ENCODE measurements around the gene ATG16L2. TPM values are rescaled to one million over a fixed set of nuclear protein-coding genes. Genes with fewer than 3 reads are reported as not detected.
A peak's percentile ranks its signal among the peaks of the same experiment; 100 is the strongest.

ATG16L2 gene
- total RNA-seq (2021): 17.3 and 18.2 TPM in 2 replicates
- long read RNA-seq, transcript ATG16L2-214 (3 exons, 1,492 nt): minor isoform, 7 of 49 reads
- long read RNA-seq, transcript ATG16L2-213 (12 exons, 1,400 nt): major isoform, 11 of 49 reads
- long read RNA-seq, partial matches to known transcripts: 7 of 49 reads
- long read RNA-seq, other reads (novel, unspliced or antisense): 18 of 49 reads

- Mint-ChIP-seq H3K27me3 (ENCODE audit: low read depth) (peaks cover 7% of the 10 kb centered on the region), H3K36me3 (ENCODE audit: insufficient read depth in 1 of 3, low read depth in 3 of 3) (peaks cover 4 to 27% (median 24%) of the 10 kb centered on the region in 3 experiments; a peak in 6 of 7 replicates), H3K9me3 (no peaks in the 10 kb centered on the region; a peak in 1 of 5 replicates), H3K4me1 (peaks cover 27 to 29% of the 10 kb centered on the region in 2 experiments), H3K27ac (peak within 1 kb of the TSS; percentile 96 to 97 (median 96)), H3K4me3 (peak within 1 kb of the TSS; percentile 93 to 98)
- peak; percentile 90 for DNase-seq
- TF ChIP-seq, protein P1, sequence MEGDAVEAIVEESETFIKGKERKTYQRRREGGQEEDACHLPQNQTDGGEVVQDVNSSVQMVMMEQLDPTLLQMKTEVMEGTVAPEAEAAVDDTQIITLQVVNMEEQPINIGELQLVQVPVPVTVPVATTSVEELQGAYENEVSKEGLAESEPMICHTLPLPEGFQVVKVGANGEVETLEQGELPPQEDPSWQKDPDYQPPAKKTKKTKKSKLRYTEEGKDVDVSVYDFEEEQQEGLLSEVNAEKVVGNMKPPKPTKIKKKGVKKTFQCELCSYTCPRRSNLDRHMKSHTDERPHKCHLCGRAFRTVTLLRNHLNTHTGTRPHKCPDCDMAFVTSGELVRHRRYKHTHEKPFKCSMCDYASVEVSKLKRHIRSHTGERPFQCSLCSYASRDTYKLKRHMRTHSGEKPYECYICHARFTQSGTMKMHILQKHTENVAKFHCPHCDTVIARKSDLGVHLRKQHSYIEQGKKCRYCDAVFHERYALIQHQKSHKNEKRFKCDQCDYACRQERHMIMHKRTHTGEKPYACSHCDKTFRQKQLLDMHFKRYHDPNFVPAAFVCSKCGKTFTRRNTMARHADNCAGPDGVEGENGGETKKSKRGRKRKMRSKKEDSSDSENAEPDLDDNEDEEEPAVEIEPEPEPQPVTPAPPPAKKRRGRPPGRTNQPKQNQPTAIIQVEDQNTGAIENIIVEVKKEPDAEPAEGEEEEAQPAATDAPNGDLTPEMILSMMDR (conservative IDR thresholded peaks at IDR 0.05): peak; percentile 23; the same call in 2 of the 3 replicates
- no peak within 1 kb of the TSS for H3K56ac ChIP-seq (ENCODE audit: insufficient read length, low read depth, low read length)
- no CpG with 5 or more reads among the region's 75 CpGs for WGBS (ENCODE audit: extremely low coverage, insufficient read length, low lambda C conversion rate)
- peak within 1 kb of the TSS; percentile 52 for H3K4me2 ChIP-seq (ENCODE audit: insufficient read depth, insufficient read length, low read length)
- peak within 1 kb of the TSS; percentile 84 for H2BK120ac ChIP-seq (ENCODE audit: low read depth, low read length, poor library complexity, severe bottlenecking)
- peaks cover 17% of the 10 kb centered on the region for H3K23me2 ChIP-seq (ENCODE audit: insufficient read length, low read depth, low read length, poor library complexity, severe bottlenecking)
- no peaks in the 10 kb centered on the region for H4K20me1 ChIP-seq (ENCODE audit: control insufficient read depth, insufficient read depth, insufficient read length)
- H4K8ac ChIP-seq (replicated peaks; ENCODE audit: insufficient read length, low read depth, low read length): no peak within 1 kb of the TSS
- no peaks in the 10 kb centered on the region for H3K9me3 ChIP-seq (ENCODE audit: control insufficient read depth, low read depth, low read length)
- H2BK15ac ChIP-seq (ENCODE audit: low read depth, low read length): no peak within 1 kb of the TSS
- peak within 1 kb of the TSS; percentile 75 for H3K9ac ChIP-seq (ENCODE audit: extremely low read depth, insufficient read length, low read length)
- H3K27ac ChIP-seq (ENCODE audit: insufficient read length, low read depth, low read length): no peak within 1 kb of the TSS
- no peak within 1 kb of the TSS for H3K4ac ChIP-seq (ENCODE audit: low read depth, low read length)
- no peaks in the 10 kb centered on the region for H3K79me2 ChIP-seq (ENCODE audit: insufficient read depth, low read length)
- peak within 1 kb of the TSS; percentile 97 for H3K14ac ChIP-seq (ENCODE audit: insufficient read depth, low read length)
- H2BK12ac ChIP-seq (ENCODE audit: insufficient read length, low read depth, low read length): no peak within 1 kb of the TSS
- no peak within 1 kb of the TSS for H2BK20ac ChIP-seq (ENCODE audit: low read depth, low read length, poor library complexity, severe bottlenecking)
- H4K91ac ChIP-seq (ENCODE audit: insufficient read length, low read depth, low read length): no peak within 1 kb of the TSS
- no peak within 1 kb of the TSS for H4K5ac ChIP-seq (ENCODE audit: insufficient read length, low read depth, low read length)
- H2BK5ac ChIP-seq (ENCODE audit: insufficient read length, low read length): no peak within 1 kb of the TSS
- no peaks in the 10 kb centered on the region for H3K27me3 ChIP-seq (ENCODE audit: insufficient read depth, low read length)
- no peak within 1 kb of the TSS for H2AFZ ChIP-seq (ENCODE audit: low read length)
- H3K79me1 ChIP-seq (ENCODE audit: insufficient read depth, low read depth, low read length, poor library complexity, severe bottlenecking): no peaks in the 10 kb centered on the region
- H3T11ph ChIP-seq (ENCODE audit: low read length): no peak within 1 kb of the TSS
- peaks cover 5% of the 10 kb centered on the region; the same call in 1 of the 2 replicates for H3K4me1 ChIP-seq (ENCODE audit: insufficient read depth, low read length)
- H2AK5ac ChIP-seq (ENCODE audit: insufficient read length, low read length): no peak within 1 kb of the TSS
- peak within 1 kb of the TSS; percentile 93 for H3K18ac ChIP-seq (ENCODE audit: insufficient read length, low read depth, low read length)
- no peak within 1 kb of the TSS for H3K23ac ChIP-seq (ENCODE audit: insufficient read length, low read depth, low read length)
These were observed at the start of gene ATG16L2 for GRCh38 chr11:72814286-72815109. TSS of gene ATG16L2 (plus strand) at chr11:72814411. CDS start at chr11:72814446, 35 bp downstream.
